ENCODE measurements around the gene TARM1. TPM values are rescaled to one million over a fixed set of nuclear protein-coding genes. Genes with fewer than 3 reads are reported as not detected.

TARM1 gene
- total RNA-seq, 4 donors from 2014 or later: not detected

DNA sequence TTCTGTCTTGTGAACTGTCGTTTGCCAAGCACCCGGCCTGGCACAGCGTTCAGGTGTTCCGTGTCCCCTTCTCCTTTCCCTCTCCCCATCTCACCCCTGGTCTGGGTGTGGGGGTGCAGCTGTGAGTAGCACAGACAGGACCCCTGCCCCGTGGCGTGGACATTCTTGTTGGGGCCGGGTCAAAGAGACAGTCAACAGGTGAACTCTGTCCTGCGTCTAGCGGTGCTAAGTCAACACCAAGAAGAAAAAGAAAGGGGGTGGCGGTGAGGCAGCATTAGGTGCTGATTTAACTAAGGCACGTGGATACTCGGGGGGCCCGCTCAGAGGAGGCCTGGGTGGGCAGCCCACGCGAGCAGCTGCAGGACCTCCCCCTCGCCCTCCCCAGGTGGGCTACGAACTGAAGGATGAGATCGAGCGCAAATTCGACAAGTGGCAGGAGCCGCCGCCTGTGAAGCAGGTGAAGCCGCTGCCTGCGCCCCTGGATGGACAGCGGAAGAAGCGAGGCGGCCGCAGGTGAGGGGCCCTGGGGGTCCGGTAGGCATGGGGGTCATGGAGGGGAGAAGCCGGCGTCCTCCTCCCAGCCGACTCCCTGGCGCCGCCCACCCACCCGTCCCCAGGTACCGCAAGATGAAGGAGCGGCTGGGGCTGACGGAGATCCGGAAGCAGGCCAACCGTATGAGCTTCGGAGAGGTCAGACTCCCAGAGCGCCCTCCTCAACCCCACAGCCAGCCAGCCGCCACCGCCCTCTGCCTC, 46.7 kb upstream of the TARM1 start:
- H3K4me3 ChIP-seq: no peak overlapping the region
- no peaks in the 10 kb centered on the region for H3K27me3 ChIP-seq
- H3K27ac ChIP-seq: no peak overlapping the region
- H3K36me3 ChIP-seq: no peaks in the 10 kb centered on the region
- H3K9me3 ChIP-seq: no peaks in the 10 kb centered on the region
- DNase-seq: no peak
- intact Hi-C loops (cut with DNase I; ENCODE audit: low total_unique reads): no loop called here
- no peaks in the 10 kb centered on the region for H3K4me1 ChIP-seq
- no peak for TF ChIP-seq POLR2A (IDR thresholded peaks at IDR 0.05)
- TF ChIP-seq, protein P1, sequence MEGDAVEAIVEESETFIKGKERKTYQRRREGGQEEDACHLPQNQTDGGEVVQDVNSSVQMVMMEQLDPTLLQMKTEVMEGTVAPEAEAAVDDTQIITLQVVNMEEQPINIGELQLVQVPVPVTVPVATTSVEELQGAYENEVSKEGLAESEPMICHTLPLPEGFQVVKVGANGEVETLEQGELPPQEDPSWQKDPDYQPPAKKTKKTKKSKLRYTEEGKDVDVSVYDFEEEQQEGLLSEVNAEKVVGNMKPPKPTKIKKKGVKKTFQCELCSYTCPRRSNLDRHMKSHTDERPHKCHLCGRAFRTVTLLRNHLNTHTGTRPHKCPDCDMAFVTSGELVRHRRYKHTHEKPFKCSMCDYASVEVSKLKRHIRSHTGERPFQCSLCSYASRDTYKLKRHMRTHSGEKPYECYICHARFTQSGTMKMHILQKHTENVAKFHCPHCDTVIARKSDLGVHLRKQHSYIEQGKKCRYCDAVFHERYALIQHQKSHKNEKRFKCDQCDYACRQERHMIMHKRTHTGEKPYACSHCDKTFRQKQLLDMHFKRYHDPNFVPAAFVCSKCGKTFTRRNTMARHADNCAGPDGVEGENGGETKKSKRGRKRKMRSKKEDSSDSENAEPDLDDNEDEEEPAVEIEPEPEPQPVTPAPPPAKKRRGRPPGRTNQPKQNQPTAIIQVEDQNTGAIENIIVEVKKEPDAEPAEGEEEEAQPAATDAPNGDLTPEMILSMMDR (IDR thresholded peaks at IDR 0.05): no peak

DNA sequence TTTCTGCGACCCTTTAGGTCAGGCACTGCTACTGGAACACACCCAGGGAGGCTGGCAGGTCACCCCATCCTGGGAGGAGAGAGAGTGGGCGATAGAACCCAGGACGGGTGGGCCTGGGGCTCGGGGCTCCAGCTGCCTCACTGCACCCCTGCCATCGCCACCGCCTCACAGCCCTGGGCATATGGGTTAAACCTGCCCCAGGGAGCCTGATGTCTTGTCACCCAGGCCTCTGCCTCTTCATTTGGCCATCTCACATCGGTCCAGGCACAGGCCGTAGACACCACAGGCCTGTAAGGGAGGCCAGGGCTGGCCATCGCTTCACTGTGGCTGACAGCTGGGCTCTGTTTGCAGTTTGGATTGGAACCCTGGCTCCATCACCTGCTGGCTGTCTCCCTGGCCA, 44.5 kb upstream of the TARM1 start:
- no peak for DNase-seq
- intact Hi-C loops (cut with DNase I; ENCODE audit: low total_unique reads): no loop called here
- H3K36me3 ChIP-seq: no peaks in the 10 kb centered on the region

DNA sequence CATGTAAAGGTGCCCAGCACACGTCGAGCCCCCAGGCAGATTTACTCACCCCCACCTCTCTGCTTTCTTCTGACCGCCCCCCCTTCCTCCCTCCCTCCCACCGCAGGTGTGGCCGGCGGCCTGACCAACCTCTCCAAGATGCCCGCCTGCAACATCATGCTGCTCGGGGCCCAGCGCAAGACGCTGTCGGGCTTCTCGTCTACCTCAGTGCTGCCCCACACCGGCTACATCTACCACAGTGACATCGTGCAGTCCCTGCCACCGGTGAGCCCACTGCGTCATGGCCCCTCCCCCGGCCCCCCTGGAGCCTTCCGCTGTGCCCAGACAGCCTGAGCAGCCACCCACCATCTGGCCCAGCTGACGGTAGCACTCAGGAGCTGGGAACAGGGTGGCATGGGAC, 43.2 kb upstream of the TARM1 start:
- DNase-seq: no peak
- intact Hi-C loops (cut with DNase I; ENCODE audit: low total_unique reads): no loop called here
- H3K36me3 ChIP-seq: no peaks in the 10 kb centered on the region
- TF ChIP-seq, protein P1 (IDR thresholded peaks at IDR 0.05): no peak
- no peak for TF ChIP-seq POLR2A (IDR thresholded peaks at IDR 0.05)
- H3K9me3 ChIP-seq: no peaks in the 10 kb centered on the region
- H3K27ac ChIP-seq: no peak overlapping the region
- no peak overlapping the region for H3K4me3 ChIP-seq
- H3K27me3 ChIP-seq: no peaks in the 10 kb centered on the region
- no peaks in the 10 kb centered on the region for H3K4me1 ChIP-seq

More for the DNA sequence above, 44.5 kb upstream of the TARM1 start:
- no peak for TF ChIP-seq POLR2A (IDR thresholded peaks at IDR 0.05)
- TF ChIP-seq, protein P1 (IDR thresholded peaks at IDR 0.05): no peak
- Histone ChIP-seq H3K4me1 (no peaks in the 10 kb centered on the region), H3K9me3 (no peaks in the 10 kb centered on the region), H3K27ac (no peak overlapping the region), H3K27me3 (no peaks in the 10 kb centered on the region), H3K4me3 (no peak overlapping the region)

DNA sequence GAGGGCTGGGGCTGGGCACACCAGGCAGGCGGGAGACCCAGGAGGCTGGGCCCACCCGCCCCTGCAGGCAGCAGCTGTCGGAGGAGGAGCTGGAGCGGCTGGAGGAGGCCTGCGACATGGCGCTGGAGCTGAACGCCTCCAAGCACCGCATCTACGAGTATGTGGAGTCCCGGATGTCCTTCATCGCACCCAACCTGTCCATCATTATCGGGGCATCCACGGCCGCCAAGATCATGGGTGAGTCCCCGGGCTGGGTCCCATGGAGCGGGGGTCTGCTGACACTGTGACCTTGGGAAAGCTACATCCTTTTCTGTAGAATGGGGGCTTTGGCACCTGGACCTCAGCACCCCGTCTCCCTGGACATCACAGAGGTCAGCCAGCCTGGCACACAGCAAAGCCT, 42.5 kb upstream of the TARM1 start:
- Histone ChIP-seq H3K9me3 (no peaks in the 10 kb centered on the region), H3K27me3 (no peaks in the 10 kb centered on the region), H3K36me3 (no peaks in the 10 kb centered on the region), H3K4me1 (no peaks in the 10 kb centered on the region), H3K27ac (no peak overlapping the region), H3K4me3 (no peak overlapping the region)
- DNase-seq: no peak
- TF ChIP-seq, protein P1 (IDR thresholded peaks at IDR 0.05): no peak
- TF ChIP-seq POLR2A (IDR thresholded peaks at IDR 0.05): no peak
- intact Hi-C loops (cut with DNase I; ENCODE audit: low total_unique reads): no loop called here

DNA sequence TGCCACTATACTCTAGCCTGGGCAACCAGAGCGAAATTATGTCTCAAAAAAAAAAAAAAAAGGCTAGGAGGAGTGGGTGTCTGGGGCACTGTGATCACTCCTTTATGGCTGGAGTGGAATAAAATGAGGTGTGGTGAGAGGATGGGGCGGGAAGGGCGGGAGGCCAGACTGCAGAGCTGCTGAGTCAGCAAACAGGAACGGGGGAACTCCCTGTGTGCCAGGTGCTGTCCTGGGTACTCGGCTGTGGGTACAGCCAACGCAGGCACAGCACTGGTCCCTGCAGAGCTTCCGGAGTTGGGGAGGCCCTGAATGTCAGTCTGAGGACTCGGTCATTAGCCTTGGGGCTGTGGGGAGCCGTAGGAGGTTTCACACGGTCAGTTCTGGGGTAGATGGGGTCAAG, 40.1 kb upstream of the TARM1 start:
- TF ChIP-seq POLR2A (IDR thresholded peaks at IDR 0.05): no peak
- TF ChIP-seq, protein P1 (IDR thresholded peaks at IDR 0.05): no peak
- H3K27ac ChIP-seq: no peak overlapping the region
- no peaks in the 10 kb centered on the region for H3K27me3 ChIP-seq
- H3K9me3 ChIP-seq: no peaks in the 10 kb centered on the region
- H3K4me3 ChIP-seq: no peak overlapping the region
- H3K4me1 ChIP-seq: peaks cover 0 to 5% of the 10 kb centered on the region in 2 donors
- DNase-seq: no peak
- intact Hi-C loops (cut with DNase I; ENCODE audit: low total_unique reads): no loop called here
- no peaks in the 10 kb centered on the region for H3K36me3 ChIP-seq

All from uterus (tissue), 4 donors.